ENCODE results near the gene UBE2E2.

Gene UBE2E2

DNA sequence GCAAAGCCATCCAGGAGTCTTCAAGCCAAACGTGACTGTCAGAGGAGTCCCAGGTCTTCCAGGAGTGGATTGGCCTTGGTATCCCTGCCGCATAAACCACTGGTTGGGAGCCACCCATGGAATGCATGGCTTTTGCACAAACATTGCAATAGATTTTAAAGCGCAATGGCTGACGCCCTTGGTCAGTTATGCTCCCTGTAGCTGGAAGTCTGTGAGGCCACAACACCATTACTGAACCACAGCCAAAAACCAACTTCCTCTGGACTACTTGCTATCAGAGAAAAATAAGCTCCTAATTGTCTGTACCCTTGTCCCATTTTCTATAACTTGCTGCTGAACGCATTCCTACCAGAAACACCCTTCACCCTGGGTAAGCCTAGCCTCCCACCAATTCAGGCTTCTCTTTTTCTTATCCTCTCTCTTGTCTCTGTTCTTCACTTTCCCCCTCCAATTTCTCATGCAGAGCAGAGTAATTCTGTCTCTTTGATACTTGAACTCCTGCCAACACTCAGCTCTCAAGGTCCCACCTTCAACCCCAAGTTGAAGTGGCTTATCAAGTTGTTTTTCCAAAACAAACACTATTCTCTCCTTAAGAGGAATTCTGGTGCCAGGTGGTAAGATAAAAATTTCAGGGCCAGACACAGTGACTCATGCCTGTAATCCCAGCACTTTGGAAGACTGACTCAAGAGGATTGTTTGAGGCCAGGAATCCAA lies 426.2 kb downstream of the UBE2E2 start:
- H4K20me1 ChIP-seq (ENCODE audit: insufficient read depth, low read length, poor library complexity, severe bottlenecking), result no peaks in the 10 kb centered on the region
- H3K4me3 ChIP-seq (ENCODE audit: low read length, poor library complexity, severe bottlenecking), result no peak overlapping the region
- no peak overlapping the region for H3K9ac ChIP-seq (ENCODE audit: low read depth, low read length, poor library complexity, severe bottlenecking)
- H3K79me2 ChIP-seq (ENCODE audit: insufficient read depth, low read length), result no peaks in the 10 kb centered on the region
- H3K36me3 ChIP-seq (ENCODE audit: insufficient read depth, low read length), result no peaks in the 10 kb centered on the region
- no peaks in the 10 kb centered on the region for H3F3A ChIP-seq (ENCODE audit: low read depth)
- H3K9me2 ChIP-seq (replicated peaks; ENCODE audit: low read depth, low read length), result no peaks in the 10 kb centered on the region
- peaks cover 9% of the 10 kb centered on the region for H3K4me1 ChIP-seq (ENCODE audit: insufficient read depth, low read length, poor library complexity, severe bottlenecking)
- no peaks in the 10 kb centered on the region for H3K27me3 ChIP-seq (ENCODE audit: insufficient read depth, low read length, poor library complexity, severe bottlenecking)
- H2AFZ ChIP-seq (ENCODE audit: low read length), result no peak overlapping the region
- no peak overlapping the region for H3K4me2 ChIP-seq (ENCODE audit: low read depth, low read length, poor library complexity, severe bottlenecking)
- TF ChIP-seq EZH2phosphoT487 (IDR thresholded peaks at IDR 0.05; ENCODE audit: borderline replicate concordance) (no peak), CTCF (conservative IDR thresholded peaks at IDR 0.05; ENCODE audit: low read length) (no peak)
- H3K9me3 ChIP-seq (ENCODE audit: insufficient read depth, low read depth, low read length), result no peaks in the 10 kb centered on the region

- peaks cover 9% of the 10 kb centered on the region for H3K4me1 ChIP-seq (ENCODE audit: insufficient read depth, low read length, poor library complexity, severe bottlenecking)
- no peaks in the 10 kb centered on the region for H3K9me2 ChIP-seq (replicated peaks; ENCODE audit: low read depth, low read length)
- TF ChIP-seq CTCF (conservative IDR thresholded peaks at IDR 0.05; ENCODE audit: low read length), result no peak
- no peak for TF ChIP-seq EZH2phosphoT487 (IDR thresholded peaks at IDR 0.05; ENCODE audit: borderline replicate concordance)
- H3K4me2 ChIP-seq (ENCODE audit: low read depth, low read length, poor library complexity, severe bottlenecking), result no peak overlapping the region
- H3K79me2 ChIP-seq (ENCODE audit: insufficient read depth, low read length), result no peaks in the 10 kb centered on the region
- peaks cover 3% of the 10 kb centered on the region; the same call in 1 of the 2 replicates for H3K9me3 ChIP-seq (ENCODE audit: insufficient read depth, low read depth, low read length)
- no peaks in the 10 kb centered on the region for H3K27me3 ChIP-seq (ENCODE audit: insufficient read depth, low read length, poor library complexity, severe bottlenecking)
- no peak overlapping the region for H3K4me3 ChIP-seq (ENCODE audit: low read length, poor library complexity, severe bottlenecking)
- no peak overlapping the region for H3K9ac ChIP-seq (ENCODE audit: low read depth, low read length, poor library complexity, severe bottlenecking)
- H2AFZ ChIP-seq (ENCODE audit: low read length), result no peak overlapping the region
- no peaks in the 10 kb centered on the region for H3K36me3 ChIP-seq (ENCODE audit: insufficient read depth, low read length)
- H4K20me1 ChIP-seq (ENCODE audit: insufficient read depth, low read length, poor library complexity, severe bottlenecking), result no peaks in the 10 kb centered on the region
- H3F3A ChIP-seq (ENCODE audit: low read depth), result no peaks in the 10 kb centered on the region
Observed at GRCh38 chr3:23633261-23633960, 430.3 kb downstream of the UBE2E2 start.

DNA sequence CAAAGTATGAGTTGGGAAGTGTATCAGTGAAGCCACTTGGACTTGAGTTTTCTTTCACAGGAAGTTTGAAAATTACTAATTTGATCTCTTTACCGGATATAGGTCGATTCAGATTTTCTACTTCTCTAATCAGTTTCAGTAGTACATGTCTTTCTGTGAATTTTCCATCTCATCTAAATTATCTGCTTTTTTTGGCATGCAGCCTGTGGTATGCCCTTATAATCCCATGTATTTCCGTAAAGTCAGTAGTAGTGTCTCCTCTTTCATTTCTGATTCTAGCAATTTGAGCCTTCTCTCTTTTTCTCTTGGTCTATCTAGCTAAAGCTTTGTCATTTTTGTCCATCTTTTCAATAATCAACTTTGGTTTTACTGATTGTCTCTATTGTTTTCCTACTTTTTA lies 434.2 kb downstream of the UBE2E2 start:
- Histone ChIP-seq H3K9me3 (ENCODE audit: insufficient read depth, low read depth, low read length) (peaks cover 3% of the 10 kb centered on the region; the same call in 1 of the 2 replicates), H3K9ac (ENCODE audit: low read depth, low read length, poor library complexity, severe bottlenecking) (no peak overlapping the region), H3K36me3 (ENCODE audit: insufficient read depth, low read length) (no peaks in the 10 kb centered on the region), H3F3A (ENCODE audit: low read depth) (no peaks in the 10 kb centered on the region), H3K27me3 (ENCODE audit: insufficient read depth, low read length, poor library complexity, severe bottlenecking) (no peaks in the 10 kb centered on the region), H3K9me2 (replicated peaks; ENCODE audit: low read depth, low read length) (no peaks in the 10 kb centered on the region), H3K79me2 (ENCODE audit: insufficient read depth, low read length) (no peaks in the 10 kb centered on the region), H2AFZ (ENCODE audit: low read length) (no peak overlapping the region), H3K4me1 (ENCODE audit: insufficient read depth, low read length, poor library complexity, severe bottlenecking) (no peaks in the 10 kb centered on the region), H4K20me1 (ENCODE audit: insufficient read depth, low read length, poor library complexity, severe bottlenecking) (no peaks in the 10 kb centered on the region), H3K4me2 (ENCODE audit: low read depth, low read length, poor library complexity, severe bottlenecking) (no peak overlapping the region), H3K4me3 (ENCODE audit: low read length, poor library complexity, severe bottlenecking) (no peak overlapping the region)
- TF ChIP-seq EZH2phosphoT487 (IDR thresholded peaks at IDR 0.05; ENCODE audit: borderline replicate concordance), result no peak
- TF ChIP-seq CTCF (conservative IDR thresholded peaks at IDR 0.05; ENCODE audit: low read length), result no peak
